ENCODE data around the gene PPP1CB. TPM values are rescaled to one million over a fixed set of nuclear protein-coding genes. Genes with fewer than 3 reads are reported as not detected.

Gene PPP1CB
- 100 to 1,000 TPM; 132 to 245 (median 192) TPM for total RNA-seq

DNA sequence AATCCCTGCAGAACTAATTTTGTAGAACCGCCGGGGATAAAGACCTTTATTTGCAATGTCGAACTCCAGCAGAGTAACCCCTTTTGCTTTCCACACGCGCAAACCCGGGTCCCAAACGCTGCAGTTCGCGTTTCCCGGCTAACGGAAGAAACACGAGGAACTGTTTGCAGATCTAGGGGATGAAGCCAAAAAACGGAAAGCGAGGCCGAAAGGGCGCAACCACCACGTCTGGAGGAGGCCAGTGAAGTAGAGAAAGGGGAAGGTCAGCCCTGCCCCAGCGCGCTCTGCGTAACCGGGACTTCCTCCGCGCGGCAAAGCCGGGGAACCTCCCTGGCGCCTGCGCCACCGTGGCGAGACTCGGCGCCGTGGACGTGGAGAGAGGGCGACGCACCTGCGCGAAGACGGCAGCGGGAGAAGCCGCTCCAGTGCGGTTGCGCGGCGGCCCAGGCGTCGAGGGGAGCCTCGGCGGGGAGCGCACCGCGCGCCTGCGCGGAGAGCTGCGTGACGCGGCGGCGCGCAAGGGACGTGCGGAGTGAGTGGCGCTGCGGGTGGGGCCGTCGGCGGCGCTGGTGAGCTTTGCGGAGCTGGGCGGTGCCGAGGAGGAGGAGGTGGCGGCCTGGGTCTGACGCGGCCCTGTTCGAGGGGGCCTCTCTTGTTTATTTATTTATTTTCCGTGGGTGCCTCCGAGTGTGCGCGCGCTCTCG, at the start of gene PPP1CB:
PPP1CB (plus strand) TSS at position 579 of the 704 bp plus-strand sequence. CDS start 295 bp downstream, outside the sequence.
- Histone ChIP-seq H3K4me1 (peaks cover 11 to 72% (median 39%) of the 10 kb centered on the region in 4 donors), H3K27ac (peak within 1 kb of the TSS; percentile 99), H3K9me3 (no peaks in the 10 kb centered on the region), H3K4me3 (peak within 1 kb of the TSS; percentile 86 to 97 (median 91)), H3K36me3 (no peaks in the 10 kb centered on the region), H3K27me3 (no peaks in the 10 kb centered on the region)
- intact Hi-C loops (cut with DNase I; ENCODE audit: low total_unique reads) = loop anchor here (5.0 kb wide), 1 partner anchor 89 kb away; no protein-coding TSS in a partner anchor
- WGBS, 2 donors (ENCODE audit: low coverage in 1 of 2) = 0 to 1% methylated on average over 11 to 65 of the region's 81 CpGs
- TF ChIP-seq POLR2A (IDR thresholded peaks at IDR 0.05) (peak; percentile 93), EP300 (IDR thresholded peaks at IDR 0.05; ENCODE audit: low read depth) (no peak), POLR2AphosphoS5 (IDR thresholded peaks at IDR 0.05) (peak in 2 of 3 donors; percentile 97 to 98)
- TF ChIP-seq, protein P1, sequence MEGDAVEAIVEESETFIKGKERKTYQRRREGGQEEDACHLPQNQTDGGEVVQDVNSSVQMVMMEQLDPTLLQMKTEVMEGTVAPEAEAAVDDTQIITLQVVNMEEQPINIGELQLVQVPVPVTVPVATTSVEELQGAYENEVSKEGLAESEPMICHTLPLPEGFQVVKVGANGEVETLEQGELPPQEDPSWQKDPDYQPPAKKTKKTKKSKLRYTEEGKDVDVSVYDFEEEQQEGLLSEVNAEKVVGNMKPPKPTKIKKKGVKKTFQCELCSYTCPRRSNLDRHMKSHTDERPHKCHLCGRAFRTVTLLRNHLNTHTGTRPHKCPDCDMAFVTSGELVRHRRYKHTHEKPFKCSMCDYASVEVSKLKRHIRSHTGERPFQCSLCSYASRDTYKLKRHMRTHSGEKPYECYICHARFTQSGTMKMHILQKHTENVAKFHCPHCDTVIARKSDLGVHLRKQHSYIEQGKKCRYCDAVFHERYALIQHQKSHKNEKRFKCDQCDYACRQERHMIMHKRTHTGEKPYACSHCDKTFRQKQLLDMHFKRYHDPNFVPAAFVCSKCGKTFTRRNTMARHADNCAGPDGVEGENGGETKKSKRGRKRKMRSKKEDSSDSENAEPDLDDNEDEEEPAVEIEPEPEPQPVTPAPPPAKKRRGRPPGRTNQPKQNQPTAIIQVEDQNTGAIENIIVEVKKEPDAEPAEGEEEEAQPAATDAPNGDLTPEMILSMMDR (IDR thresholded peaks at IDR 0.05) = peak in 3 of 5 experiments; percentile 7 to 51 (median 34)
- in situ Hi-C loops (cut with MboI; ENCODE audit: low pct_ligation_motif_present in 1 of 4, low pct_unique_long_range_greater_than_20kb in 1 of 4, low sequenced_read_pairs in 3 of 4) = loop anchor here in 3 of 4 donors (10.0 kb wide), 3 partner anchors 87 to 157 kb away; no protein-coding TSS in a partner anchor
- peak; percentile 97 for DNase-seq

DNA sequence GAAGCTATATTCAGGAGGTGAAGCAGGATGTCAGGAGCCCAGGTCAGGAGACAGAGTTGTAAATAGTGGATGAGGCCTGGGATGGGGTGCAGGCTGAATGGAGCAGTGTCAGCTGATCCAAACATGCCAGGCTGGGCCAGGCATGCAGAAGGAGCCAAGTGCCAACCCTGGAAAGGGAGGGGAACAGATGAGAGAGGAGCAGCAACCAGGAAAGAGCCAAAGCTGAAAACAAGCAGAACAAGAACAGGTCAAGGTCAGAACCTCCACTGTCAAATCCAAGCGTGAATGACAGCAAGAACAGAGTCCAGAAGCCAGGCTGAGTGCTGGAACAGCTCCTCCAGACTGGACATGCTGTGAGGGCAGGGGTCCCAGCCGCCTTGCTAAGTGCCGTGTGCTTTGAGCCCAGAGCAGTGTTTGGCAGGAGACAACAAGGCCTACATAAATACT, 49.2 kb upstream of the PPP1CB start:
- Histone ChIP-seq H3K36me3 (no peaks in the 10 kb centered on the region), H3K9me3 (no peaks in the 10 kb centered on the region), H3K27me3 (no peaks in the 10 kb centered on the region), H3K4me1 (peaks cover 0 to 7% (median 2%) of the 10 kb centered on the region in 4 donors), H3K27ac (peak overlapping the region in 2 of 4 donors; percentile 8 to 14), H3K4me3 (no peak overlapping the region)
- TF ChIP-seq POLR2A (IDR thresholded peaks at IDR 0.05) = no peak
- TF ChIP-seq POLR2AphosphoS5 (IDR thresholded peaks at IDR 0.05) = no peak
- TF ChIP-seq, protein P1 (IDR thresholded peaks at IDR 0.05) = no peak
- 75% methylated on average over 3 of the region's 3 CpGs; no CpG with 5 or more reads in 1 of the 2 donors for WGBS, 2 donors (ENCODE audit: low coverage in 1 of 2)
- no peak for DNase-seq
- intact Hi-C loops (cut with DNase I; ENCODE audit: low total_unique reads) (no loop called here), in situ Hi-C loops (cut with MboI; ENCODE audit: low pct_ligation_motif_present in 1 of 4, low pct_unique_long_range_greater_than_20kb in 1 of 4, low sequenced_read_pairs in 3 of 4) (no loop called here)

DNA sequence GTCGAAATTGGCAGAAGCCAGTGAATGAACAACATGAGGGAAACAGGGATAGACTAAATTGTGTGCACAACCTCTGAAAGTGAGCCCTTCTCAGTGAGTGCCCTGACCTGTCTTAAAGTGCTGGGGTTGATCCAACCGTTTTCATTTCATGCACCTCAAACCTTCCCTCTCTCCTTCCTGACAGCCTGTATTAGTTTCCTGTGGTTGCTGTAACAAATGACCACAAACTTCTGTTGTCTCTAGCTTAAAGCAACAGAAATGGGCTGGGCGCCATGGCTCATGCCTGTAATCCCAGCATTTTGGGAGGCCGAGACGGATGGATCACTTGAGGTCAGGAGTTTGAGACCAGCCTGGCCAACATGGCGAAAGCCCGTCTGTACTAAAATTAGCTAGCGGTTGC, 48.8 kb upstream of the PPP1CB start:
- DNase-seq = no peak
- Histone ChIP-seq H3K9me3 (no peaks in the 10 kb centered on the region), H3K36me3 (no peaks in the 10 kb centered on the region), H3K27me3 (no peaks in the 10 kb centered on the region), H3K27ac (peak overlapping the region in 2 of 4 donors; percentile 8 to 14), H3K4me1 (peaks cover 0 to 9% (median 3%) of the 10 kb centered on the region in 4 donors), H3K4me3 (no peak overlapping the region)
- TF ChIP-seq, protein P1 (IDR thresholded peaks at IDR 0.05) = no peak
- TF ChIP-seq POLR2AphosphoS5 (IDR thresholded peaks at IDR 0.05) (no peak), EP300 (IDR thresholded peaks at IDR 0.05; ENCODE audit: low read depth) (no peak), POLR2A (IDR thresholded peaks at IDR 0.05) (no peak)
- 92% methylated on average over 8 of the region's 8 CpGs; no CpG with 5 or more reads in 1 of the 2 donors for WGBS, 2 donors (ENCODE audit: low coverage in 1 of 2)
- in situ Hi-C loops (cut with MboI; ENCODE audit: low pct_ligation_motif_present in 1 of 4, low pct_unique_long_range_greater_than_20kb in 1 of 4, low sequenced_read_pairs in 3 of 4) (no loop called here), intact Hi-C loops (cut with DNase I; ENCODE audit: low total_unique reads) (no loop called here)

DNA sequence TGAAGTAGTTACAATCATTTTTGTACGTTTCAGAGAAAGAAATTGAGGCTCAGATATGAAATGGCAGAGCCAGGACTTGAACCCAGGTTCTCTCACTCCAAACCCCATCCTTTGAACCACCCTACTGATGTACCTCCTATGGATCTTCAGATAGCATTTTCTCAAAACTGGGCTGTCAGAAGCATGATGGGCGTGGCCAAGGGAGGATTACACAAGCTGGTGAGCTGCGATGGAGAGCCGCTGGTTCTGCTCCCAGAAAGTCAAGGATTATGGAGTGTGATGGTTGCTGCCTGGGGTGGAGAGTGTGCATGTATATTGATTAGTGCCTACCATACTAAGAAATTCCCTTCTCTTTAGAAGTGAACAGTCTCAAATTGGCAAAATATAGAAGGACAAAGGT, 47.0 kb upstream of the PPP1CB start:
- H3K9me3 ChIP-seq = no peaks in the 10 kb centered on the region
- H3K36me3 ChIP-seq = no peaks in the 10 kb centered on the region
- no peaks in the 10 kb centered on the region for H3K27me3 ChIP-seq
- H3K4me1 ChIP-seq = peaks cover 0 to 21% (median 8%) of the 10 kb centered on the region in 4 donors
- intact Hi-C loops (cut with DNase I; ENCODE audit: low total_unique reads) = no loop called here
- TF ChIP-seq, protein P1 (IDR thresholded peaks at IDR 0.05) = no peak
- TF ChIP-seq POLR2A (IDR thresholded peaks at IDR 0.05) (no peak), POLR2AphosphoS5 (IDR thresholded peaks at IDR 0.05) (no peak), EP300 (IDR thresholded peaks at IDR 0.05; ENCODE audit: low read depth) (no peak)
- in situ Hi-C loops (cut with MboI; ENCODE audit: low pct_ligation_motif_present in 1 of 4, low pct_unique_long_range_greater_than_20kb in 1 of 4, low sequenced_read_pairs in 3 of 4) = no loop called here
- 94 to 97% methylated on average over 3 to 4 of the region's 4 CpGs for WGBS, 2 donors (ENCODE audit: low coverage in 1 of 2)
- DNase-seq = no peak
- H3K27ac ChIP-seq = no peak overlapping the region
- H3K4me3 ChIP-seq = no peak overlapping the region

Data from transverse colon (tissue), 4 donors.